GM21717 (cell line): ENCODE data around the gene RAPH1.
"Not testable (repeated sequence)": the region's sequence is repeated elsewhere in the genome, so short reads cannot be mapped to it uniquely, and the experiment has no call there.

Source experiments
- ATAC-seq: cut with Tn5 transposase; IDR thresholded peaks from one replicate; pipeline ENCODE4 v1.9.1; 2021; ENCODE audit warnings: mild to moderate bottlenecking, moderate library complexity; ENCODE audit not compliant: unreplicated experiment

The RAPH1 gene

GRCh38 chr2:203549406-203549805 lies 14.3 kb upstream of the RAPH1 start:
- no peak for ATAC-seq

GRCh38 chr2:203548887-203549286 lies 13.8 kb upstream of the RAPH1 start:
- ATAC-seq = no peak

GRCh38 chr2:203547356-203547755 lies 12.3 kb upstream of the RAPH1 start:
- ATAC-seq = no peak

DNA sequence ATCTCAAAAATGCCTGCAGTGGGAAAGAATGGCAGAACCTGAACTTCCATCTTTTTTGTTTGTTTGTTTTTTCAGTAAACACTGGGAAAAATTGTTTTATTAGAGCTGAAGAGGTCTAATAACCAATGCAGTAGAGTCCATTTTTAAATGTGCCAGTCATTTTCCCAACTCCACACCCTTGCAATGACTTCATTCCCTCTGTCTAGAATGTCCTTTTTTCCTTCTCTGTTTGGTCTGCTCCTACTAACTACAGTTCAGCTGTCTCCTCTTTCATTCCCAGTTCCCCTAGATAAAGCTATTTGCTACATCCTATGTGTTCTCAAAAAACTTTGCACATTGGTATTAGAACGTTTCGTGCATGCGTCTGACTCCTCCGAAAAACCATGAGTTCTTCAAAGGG lies 9.3 kb upstream of the RAPH1 start:
- ATAC-seq = no peak

DNA sequence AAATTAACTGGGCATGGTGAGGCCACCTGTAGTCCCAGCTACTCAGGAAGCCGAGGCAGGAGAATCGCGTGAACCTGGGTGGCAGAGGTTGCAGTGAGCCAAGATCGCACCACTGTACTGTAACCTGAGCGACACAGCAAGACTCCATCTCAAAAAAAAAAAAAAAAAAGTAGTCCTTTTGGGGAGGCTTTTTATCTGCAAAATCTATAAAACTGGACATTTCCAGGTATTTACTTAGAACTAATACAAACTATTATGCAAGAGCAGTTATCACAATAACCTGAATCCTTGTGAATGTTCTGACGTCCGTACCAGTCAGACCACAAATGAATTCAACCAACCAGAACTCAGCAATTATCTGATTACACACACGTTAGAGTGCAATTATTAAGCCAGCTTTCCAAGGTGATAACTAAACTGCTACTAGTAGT lies 8.8 kb upstream of the RAPH1 start:
- ATAC-seq = no peak

- ATAC-seq = not testable (repeated sequence)
Observed at GRCh38 chr2:203540598-203540997, 5.5 kb upstream of the RAPH1 start.

GRCh38 chr2:203538237-203538636 lies 3.1 kb upstream of the RAPH1 start:
- ATAC-seq = not testable (repeated sequence)

DNA sequence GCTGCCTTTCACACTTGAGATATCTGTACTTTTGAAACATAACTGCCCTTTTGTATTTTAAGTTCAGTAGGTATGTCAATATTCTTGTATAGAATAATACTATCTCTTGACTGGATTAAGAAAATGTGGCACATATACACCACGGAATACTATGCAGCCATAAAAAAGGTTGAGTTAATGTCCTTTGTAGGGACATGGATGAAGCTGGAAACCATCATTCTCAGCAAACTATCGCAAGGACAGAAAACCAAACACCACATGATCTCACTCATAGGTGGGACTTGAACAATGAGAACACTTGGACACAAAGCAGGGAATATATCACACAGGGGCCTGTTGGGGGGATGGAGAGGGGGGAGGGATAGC lies 1.5 kb upstream of the RAPH1 start:
- not testable (repeated sequence) for ATAC-seq

- ATAC-seq = no peak
Observed at GRCh38 chr2:203535784-203536585, 884 bp upstream of the RAPH1 start.

- no peak for ATAC-seq
Observed at GRCh38 chr2:203534621-203535077, 452 bp downstream of the RAPH1 start.

- no peak for ATAC-seq
Observed at GRCh38 chr2:203533676-203534591, 1.2 kb downstream of the RAPH1 start.

DNA sequence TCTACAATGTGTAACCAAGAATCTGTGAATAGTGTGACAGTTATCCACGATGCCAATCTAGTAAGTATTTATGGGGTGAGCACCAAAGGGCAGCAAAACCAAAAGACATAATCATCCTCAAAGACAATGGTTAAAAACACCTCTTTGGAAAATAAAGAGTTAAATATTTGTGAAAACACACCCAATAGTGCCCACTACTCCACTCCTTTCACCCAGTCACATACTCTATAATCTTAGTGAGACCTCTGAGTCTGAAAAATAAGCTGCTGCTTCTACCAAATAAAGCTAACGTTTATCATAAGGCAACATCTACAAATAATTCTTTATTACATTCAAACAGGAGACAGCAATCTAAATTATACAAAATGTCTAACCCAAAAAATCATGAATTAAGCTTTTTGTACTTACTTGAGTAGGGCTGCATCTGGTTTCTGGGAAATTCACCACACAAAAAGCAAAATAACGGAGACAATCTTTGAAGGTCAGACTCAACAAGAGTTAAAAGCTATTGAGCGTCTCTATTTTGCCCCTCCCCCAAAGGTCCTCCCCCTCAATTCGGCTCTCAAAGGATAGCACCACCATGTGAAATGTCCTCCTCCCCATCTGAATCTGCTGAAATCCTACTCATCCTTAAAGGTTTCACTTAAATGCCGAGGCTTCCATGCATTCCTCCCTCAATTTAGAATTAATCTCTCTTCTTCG lies 2.0 kb downstream of the RAPH1 start:
- ATAC-seq = no peak

- ATAC-seq = no peak
Observed at GRCh38 chr2:203527719-203528118, 7.4 kb downstream of the RAPH1 start.

DNA sequence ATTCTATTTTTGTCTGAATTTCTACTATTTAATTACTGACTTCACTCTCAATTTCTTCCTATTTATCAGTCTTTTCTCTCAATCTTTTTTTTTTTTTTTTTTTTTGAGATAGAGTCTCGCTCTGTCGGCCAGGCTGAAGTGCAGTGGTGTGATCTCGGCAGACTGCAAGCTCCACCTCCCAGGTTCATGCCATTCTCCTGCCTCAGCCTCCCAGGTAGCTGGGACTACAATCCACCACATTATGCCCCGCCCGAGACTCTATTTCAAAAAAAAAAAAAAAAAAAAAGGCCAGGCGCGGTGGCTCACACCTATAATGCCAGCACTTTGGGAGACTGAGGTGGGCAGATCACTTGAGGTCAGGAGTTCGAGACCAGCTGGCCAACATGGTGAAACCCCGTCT lies 21.8 kb downstream of the RAPH1 start:
- not testable (repeated sequence) for ATAC-seq

DNA sequence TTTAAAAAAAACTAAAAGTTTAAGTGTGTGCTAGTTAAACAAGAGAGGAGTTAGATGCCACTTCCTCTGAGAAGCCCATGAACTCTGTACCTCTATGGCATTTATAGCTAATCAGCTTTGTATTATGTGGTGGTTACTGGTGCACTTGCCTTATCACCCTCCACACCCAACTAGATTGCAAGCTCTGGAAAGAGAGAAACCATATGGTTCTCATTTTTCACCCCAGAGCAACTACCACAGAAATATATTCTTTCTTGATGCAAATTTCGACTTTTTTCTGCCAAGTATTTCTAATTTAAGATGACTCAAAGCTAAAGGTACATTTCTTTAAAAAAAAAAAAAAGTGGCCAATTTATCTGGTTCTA lies 24.2 kb downstream of the RAPH1 start:
- no peak for ATAC-seq

GRCh38 chr2:203510256-203510940 lies 24.7 kb downstream of the RAPH1 start:
- no peak for ATAC-seq

- not testable (repeated sequence) for ATAC-seq
Observed at GRCh38 chr2:203503460-203503859, 31.6 kb downstream of the RAPH1 start.

DNA sequence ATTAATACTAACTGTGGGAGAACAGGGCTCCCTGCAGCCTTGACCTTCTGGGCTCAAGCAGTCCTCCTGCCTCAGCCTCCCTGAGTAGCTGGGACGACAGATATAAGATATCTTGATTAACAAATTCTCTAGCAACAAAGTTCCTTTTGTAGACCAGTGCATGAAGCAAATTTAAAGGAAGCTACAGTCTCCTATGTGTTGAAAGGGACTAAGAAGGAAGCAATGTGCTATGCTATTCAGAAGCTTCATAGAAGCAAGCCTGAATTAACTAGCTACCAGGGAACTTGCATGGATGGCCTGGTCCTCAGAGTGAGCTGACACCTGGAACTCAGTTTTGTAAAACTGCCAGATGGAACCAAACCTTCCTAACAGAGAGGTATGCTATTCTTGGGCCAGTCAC lies 33.2 kb downstream of the RAPH1 start:
- ATAC-seq = no peak

GRCh38 chr2:203500951-203501350 lies 34.1 kb downstream of the RAPH1 start:
- ATAC-seq = no peak

GRCh38 chr2:203500297-203500696 lies 34.8 kb downstream of the RAPH1 start:
- ATAC-seq = no peak

GRCh38 chr2:203498161-203498560 lies 36.9 kb downstream of the RAPH1 start:
- no peak for ATAC-seq
